T-helper 9 cell (primary cell): ENCODE measurements around the gene TSPAN4.

Experiments
- DNase-seq: peaks from one replicate; pipeline ENCODE4 v3.0.0-alpha.2; 2020
- total RNA-seq, 2 donors: gene quantifications; one replicate each; lab custom pipeline; 2026; lab: John Stamatoyannopoulos, UW

The TSPAN4 gene
- 0.97 to 2.8 reads per million in 2 donors for total RNA-seq

GRCh38 chr11:842370-843002 is at the start of gene TSPAN4, which contains the start of gene POLR2L:
Gene TSPAN4, plus strand, starts transcription at chr11:842852. Its CDS starts 7,453 bp downstream, at chr11:850305.
Gene POLR2L, minus strand, starts transcription at chr11:842529. Its CDS starts 21 bp downstream, at chr11:842508.
- DNase-seq = peak; percentile 84

GRCh38 chr11:792873-793272 is 49.8 kb upstream of the TSPAN4 start:
- no peak for DNase-seq

- DNase-seq = no peak
These were observed 49.1 kb upstream of the TSPAN4 start for GRCh38 chr11:793556-793955.

- DNase-seq = no peak
These were observed 48.5 kb upstream of the TSPAN4 start for GRCh38 chr11:794013-794765.

GRCh38 chr11:794766-795633 is 47.7 kb upstream of the TSPAN4 start:
- DNase-seq = no peak

GRCh38 chr11:795634-796564 is 46.8 kb upstream of the TSPAN4 start:
- DNase-seq = peak; percentile 72

GRCh38 chr11:796565-797295 is 45.9 kb upstream of the TSPAN4 start:
- DNase-seq = no peak

- peak; percentile 66 for DNase-seq
These were observed 45.2 kb upstream of the TSPAN4 start for GRCh38 chr11:797296-798092.

- DNase-seq = peak; percentile 81
These were observed 44.4 kb upstream of the TSPAN4 start, which contains the start of gene SLC25A22 for GRCh38 chr11:798093-798713. Gene SLC25A22, minus strand, starts transcription at chr11:798281. Its CDS starts 3,275 bp downstream, at chr11:795006.

- no peak for DNase-seq
These were observed 42.9 kb upstream of the TSPAN4 start for GRCh38 chr11:799641-800316.

- DNase-seq = no peak
These were observed 42.2 kb upstream of the TSPAN4 start for GRCh38 chr11:800473-800872.

- no peak for DNase-seq
These were observed 41.4 kb upstream of the TSPAN4 start for GRCh38 chr11:801097-801780.

- DNase-seq = no peak
These were observed 40.5 kb upstream of the TSPAN4 start for GRCh38 chr11:802018-802617.

GRCh38 chr11:802693-803466 is 39.8 kb upstream of the TSPAN4 start:
- DNase-seq = no peak

- DNase-seq = no peak
These were observed 39.2 kb upstream of the TSPAN4 start for GRCh38 chr11:803467-803742.

GRCh38 chr11:803770-804598 is 38.7 kb upstream of the TSPAN4 start:
- no peak for DNase-seq

- DNase-seq = no peak
These were observed 38.1 kb upstream of the TSPAN4 start for GRCh38 chr11:804599-804964.
